Activated naive CD4-positive, alpha-beta T cell treated with anti-CD3 and anti-CD28 coated beads for 36 hours (primary cell): ENCODE data around the gene CDKN1A. TPM values are rescaled to one million over a fixed set of nuclear protein-coding genes. Genes with fewer than 3 reads are reported as not detected.
"Not testable (repeated sequence)": the region's sequence is repeated elsewhere in the genome, so short reads cannot be mapped to it uniquely, and the experiment has no call there.

Source experiments
- CTCF ChIA-PET: fragments of 350-600 bp; sonication (Branson Sonifier 250); formaldehyde crosslinking; loops from one replicate; lab custom pipeline; 2021; ENCODE audit warnings: antibody characterized with exemption; lab: Charles Lee
- DNase-seq: peaks from one replicate; pipeline ENCODE4 v3.0.0-alpha.2; 2020
- H3K27ac Mint-ChIP-seq: one replicate; pipeline ENCODE4 v1.8.0; 2021; ENCODE audit warnings: mild to moderate bottlenecking, mixed read lengths
- H3K27me3 Mint-ChIP-seq: one replicate; pipeline ENCODE4 v1.8.0; 2021; ENCODE audit warnings: low read depth, mixed read lengths
- H3K36me3 Mint-ChIP-seq: one replicate; pipeline ENCODE4 v1.8.0; 2021; ENCODE audit warnings: low read depth, mixed read lengths
- H3K4me1 Mint-ChIP-seq: one replicate; pipeline ENCODE4 v1.8.0; 2021; ENCODE audit warnings: low read depth, mixed read lengths
- H3K4me3 Mint-ChIP-seq: one replicate; pipeline ENCODE4 v1.8.0; 2021; ENCODE audit warnings: mild to moderate bottlenecking, moderate library complexity, mixed read lengths
- H3K9me3 Mint-ChIP-seq: one replicate; pipeline ENCODE4 v1.8.0; 2021; ENCODE audit warnings: mixed read lengths
- intact Hi-C: fragments of 100-400 bp; cut with micrococcal nuclease; formaldehyde crosslinking; loops from one replicate; pipeline ENCODE4 v1.15.1; 2023
- total RNA-seq, 2 experiments: library from RNA; stranded (reverse); gene quantifications; one replicate each; pipeline ENCODE4 v1.2.3, GENCODE V29; 2021

Gene CDKN1A
- total RNA-seq, 2 experiments from 2014 or later, result 90.1 to 92.3 TPM

- Mint-ChIP-seq H3K27me3 (no peaks in the 10 kb centered on the region), H3K9me3 (no peaks in the 10 kb centered on the region), H3K27ac (no peak overlapping the region), H3K4me3 (no peak overlapping the region), H3K4me1 (no peaks in the 10 kb centered on the region), H3K36me3 (no peaks in the 10 kb centered on the region)
- peak; percentile 0 for DNase-seq
- CTCF ChIA-PET, result interaction anchor here (0.9 to 2.1 kb wide), 2 partner anchors 40 to 46 kb away, joined by 6 to 7 read pairs; no protein-coding TSS in a partner anchor
- intact Hi-C loops, result no loop called here
Measured at GRCh38 chr6:36719126-36719525, 40.6 kb downstream of the CDKN1A start.

- H3K36me3 Mint-ChIP-seq, result no peaks in the 10 kb centered on the region
- intact Hi-C loops, result no loop called here
- DNase-seq, result peak; percentile 2
- H3K4me1 Mint-ChIP-seq, result no peaks in the 10 kb centered on the region
- H3K27me3 Mint-ChIP-seq, result no peaks in the 10 kb centered on the region
- no peaks in the 10 kb centered on the region for H3K9me3 Mint-ChIP-seq
- H3K4me3 Mint-ChIP-seq, result no peak overlapping the region
- no peak overlapping the region for H3K27ac Mint-ChIP-seq
- CTCF ChIA-PET, result interaction anchor here (0.9 to 2.1 kb wide), 2 partner anchors 14 to 39 kb away, joined by 4 to 7 read pairs; no protein-coding TSS in a partner anchor
Measured at GRCh38 chr6:36720251-36721141, 42.0 kb downstream of the CDKN1A start.

GRCh38 chr6:36721369-36722140, 43.0 kb downstream of the CDKN1A start:
- intact Hi-C loops, result no loop called here

GRCh38 chr6:36722365-36722764, 43.9 kb downstream of the CDKN1A start:
- DNase-seq, result no peak
- Mint-ChIP-seq H3K27me3 (no peaks in the 10 kb centered on the region), H3K4me1 (peaks cover 4% of the 10 kb centered on the region), H3K36me3 (no peaks in the 10 kb centered on the region), H3K27ac (no peak overlapping the region), H3K9me3 (no peaks in the 10 kb centered on the region), H3K4me3 (no peak overlapping the region)
- intact Hi-C loops, result no loop called here
- CTCF ChIA-PET, result interaction anchor here (0.9 to 3.8 kb wide), 4 partner anchors 36 to 107 kb away, joined by 3 to 26 read pairs (median 14); no protein-coding TSS in a partner anchor

More at GRCh38 chr6:36721369-36722140, 43.0 kb downstream of the CDKN1A start:
- no peak for DNase-seq
- no peaks in the 10 kb centered on the region for H3K36me3 Mint-ChIP-seq
- H3K4me3 Mint-ChIP-seq, result no peak overlapping the region
- CTCF ChIA-PET, result no interaction called here
- H3K4me1 Mint-ChIP-seq, result peaks cover 4% of the 10 kb centered on the region
- no peak overlapping the region for H3K27ac Mint-ChIP-seq
- no peaks in the 10 kb centered on the region for H3K27me3 Mint-ChIP-seq
- H3K9me3 Mint-ChIP-seq, result no peaks in the 10 kb centered on the region

GRCh38 chr6:36722879-36723278, 44.4 kb downstream of the CDKN1A start:
- DNase-seq, result no peak
- H3K27me3 Mint-ChIP-seq, result no peaks in the 10 kb centered on the region
- no peaks in the 10 kb centered on the region for H3K9me3 Mint-ChIP-seq
- H3K4me1 Mint-ChIP-seq, result peaks cover 9% of the 10 kb centered on the region
- H3K36me3 Mint-ChIP-seq, result no peaks in the 10 kb centered on the region
- no peak overlapping the region for H3K27ac Mint-ChIP-seq
- H3K4me3 Mint-ChIP-seq, result no peak overlapping the region
- CTCF ChIA-PET, result interaction anchor here (0.9 to 3.8 kb wide), 4 partner anchors 36 to 107 kb away, joined by 3 to 26 read pairs (median 14); no protein-coding TSS in a partner anchor
- intact Hi-C loops, result no loop called here

GRCh38 chr6:36723992-36724391, 45.5 kb downstream of the CDKN1A start:
- not testable (repeated sequence) for H3K9me3 Mint-ChIP-seq, H3K27me3 Mint-ChIP-seq, H3K36me3 Mint-ChIP-seq, H3K27ac Mint-ChIP-seq, DNase-seq, H3K4me3 Mint-ChIP-seq
- H3K4me1 Mint-ChIP-seq, result peaks cover 13% of the 10 kb centered on the region
- CTCF ChIA-PET, result interaction anchor here (0.7 to 3.8 kb wide), 13 partner anchors 9 to 127 kb away, joined by 3 to 26 read pairs (median 3); no protein-coding TSS in a partner anchor
- intact Hi-C loops, result loop anchor here (1.0 kb wide), 4 partner anchors 35 to 109 kb away; no protein-coding TSS in a partner anchor

GRCh38 chr6:36724514-36725390, 46.2 kb downstream of the CDKN1A start:
- intact Hi-C loops, result loop anchor here (1.0 kb wide), 4 partner anchors 35 to 109 kb away; no protein-coding TSS in a partner anchor
- H3K4me1 Mint-ChIP-seq, result peaks cover 13% of the 10 kb centered on the region
- CTCF ChIA-PET, result interaction anchor here (0.7 to 3.8 kb wide), 16 partner anchors 9 to 312 kb away, joined by 3 to 26 read pairs (median 3); no protein-coding TSS in a partner anchor
- no peaks in the 10 kb centered on the region for H3K36me3 Mint-ChIP-seq
- DNase-seq, result peak; percentile 88
- H3K9me3 Mint-ChIP-seq, result no peaks in the 10 kb centered on the region
- no peaks in the 10 kb centered on the region for H3K27me3 Mint-ChIP-seq
- no peak overlapping the region for H3K27ac Mint-ChIP-seq
- no peak overlapping the region for H3K4me3 Mint-ChIP-seq

GRCh38 chr6:36725581-36725980, 47.1 kb downstream of the CDKN1A start:
- no peaks in the 10 kb centered on the region for H3K27me3 Mint-ChIP-seq
- CTCF ChIA-PET, result interaction anchor here (0.7 to 4.7 kb wide), 6 partner anchors 34 to 313 kb away, joined by 3 to 26 read pairs (median 10); no protein-coding TSS in a partner anchor
- no peak overlapping the region for H3K27ac Mint-ChIP-seq
- DNase-seq, result peak; percentile 3
- H3K4me1 Mint-ChIP-seq, result peaks cover 13% of the 10 kb centered on the region
- no peaks in the 10 kb centered on the region for H3K36me3 Mint-ChIP-seq
- H3K4me3 Mint-ChIP-seq, result no peak overlapping the region
- intact Hi-C loops, result no loop called here
- no peaks in the 10 kb centered on the region for H3K9me3 Mint-ChIP-seq

GRCh38 chr6:36727505-36728021, 49.0 kb downstream of the CDKN1A start:
- Mint-ChIP-seq H3K27ac (no peak overlapping the region), H3K4me1 (peaks cover 14% of the 10 kb centered on the region), H3K36me3 (no peaks in the 10 kb centered on the region), H3K4me3 (no peak overlapping the region), H3K9me3 (no peaks in the 10 kb centered on the region), H3K27me3 (no peaks in the 10 kb centered on the region)
- peak; percentile 13 for DNase-seq
- intact Hi-C loops, result no loop called here
- CTCF ChIA-PET, result interaction anchor here (2.0 to 4.7 kb wide), 2 partner anchors 32 to 113 kb away, joined by 8 to 20 read pairs; no protein-coding TSS in a partner anchor

- H3K9me3 Mint-ChIP-seq, result no peaks in the 10 kb centered on the region
- no peaks in the 10 kb centered on the region for H3K36me3 Mint-ChIP-seq
- intact Hi-C loops, result no loop called here
- H3K4me3 Mint-ChIP-seq, result no peak overlapping the region
- CTCF ChIA-PET, result interaction anchor here (1.2 to 4.7 kb wide), 3 partner anchors 31 to 114 kb away, joined by 3 to 20 read pairs (median 8); no protein-coding TSS in a partner anchor
- no peak overlapping the region for H3K27ac Mint-ChIP-seq
- DNase-seq, result peak; percentile 4
- no peaks in the 10 kb centered on the region for H3K27me3 Mint-ChIP-seq
- H3K4me1 Mint-ChIP-seq, result peaks cover 21% of the 10 kb centered on the region
Measured at GRCh38 chr6:36728289-36729160, 50.0 kb downstream of the CDKN1A start.
